Liver (tissue), 9 donors: ENCODE measurements around the gene SKIC2. TPM values are rescaled to one million over a fixed set of nuclear protein-coding genes. Genes with fewer than 3 reads are reported as not detected.
"Not testable (repeated sequence)": the region's sequence is repeated elsewhere in the genome, so short reads cannot be mapped to it uniquely, and the experiment has no call there.

ENCODE experiments used
- DNase-seq: peaks from one replicate; pipeline ENCODE4 v3.0.0-alpha.2; 2017; ENCODE audit warnings: low spot score
- H3K27ac ChIP-seq, 2 donors: one replicate each; pipeline ENCODE4 v1.7.0; 2013; ENCODE audit warnings: inconsistent platforms in 2 of 2, low read length in 2 of 2, control low read depth in 1 of 2, low read depth in 1 of 2, mild to moderate bottlenecking in 1 of 2
- H3K27me3 ChIP-seq, 4 donors: one replicate each; pipeline versions ENCODE4 v1.6.1 to v1.7.0; 2013; ENCODE audit warnings: low read length in 3 of 4, inconsistent platforms in 1 of 4, mild to moderate bottlenecking in 1 of 4, moderate library complexity in 1 of 4; ENCODE audit not compliant: control insufficient read depth in 4 of 4, insufficient read depth in 4 of 4
- H3K36me3 ChIP-seq, 4 donors: one replicate each; pipeline versions ENCODE4 v1.6.1 to v1.7.0; 2013; ENCODE audit warnings: low read length in 3 of 4, mild to moderate bottlenecking in 3 of 4, low read depth in 1 of 4, moderate library complexity in 1 of 4; ENCODE audit not compliant: control insufficient read depth in 4 of 4, insufficient read depth in 3 of 4
- H3K4me1 ChIP-seq, 4 donors: one replicate each; pipeline versions ENCODE4 v1.6.1 to v1.7.0; 2013; ENCODE audit warnings: low read length in 3 of 4, mild to moderate bottlenecking in 3 of 4, moderate library complexity in 1 of 4; ENCODE audit not compliant: control insufficient read depth in 4 of 4, insufficient read depth in 4 of 4
- H3K4me3 ChIP-seq, 3 donors: one replicate each; pipeline versions ENCODE4 v1.6.1 to v1.7.0; 2013; ENCODE audit warnings: low read length in 3 of 3, control low read depth in 1 of 3, low read depth in 1 of 3, mild to moderate bottlenecking in 1 of 3
- H3K9ac ChIP-seq, 2 donors: one replicate each; pipeline ENCODE4 v1.7.0; 2013; ENCODE audit warnings: low read length in 2 of 2, mild to moderate bottlenecking in 2 of 2, moderate library complexity in 2 of 2, control low read depth in 1 of 2, low read depth in 1 of 2
- H3K9me3 ChIP-seq, 4 donors: one replicate each; pipeline versions ENCODE4 v1.6.1 to v1.7.0; 2013; ENCODE audit warnings: low read length in 3 of 4; ENCODE audit not compliant: control insufficient read depth in 4 of 4
- HNF4A ChIP-seq, 2 donors: conservative IDR thresholded peaks; 2 replicates each; pipeline ENCODE4 v1.6.1; 2016; ENCODE audit warnings: antibody characterized with exemption in 2 of 2, mild to moderate bottlenecking in 2 of 2
- HNF4G ChIP-seq: IDR thresholded peaks from 2 replicates; pipeline ENCODE4 v1.6.1; 2016; ENCODE audit warnings: antibody characterized with exemption
- RXRA ChIP-seq, 2 donors: IDR thresholded peaks; 2 replicates each; pipeline ENCODE4 v1.6.1; 2017 to 2018; ENCODE audit warnings: antibody characterized with exemption in 2 of 2, mild to moderate bottlenecking in 1 of 2
- SP1 ChIP-seq: IDR thresholded peaks from 2 replicates; pipeline ENCODE4 v1.6.1; 2018; ENCODE audit warnings: antibody characterized with exemption, mild to moderate bottlenecking
- WGBS: extraction: QIAGEN DNeasy Blood & Tissue Kit; methylation state at CpG from one replicate; pipeline ENCODE4 v1.1.7; 2013; 5-methylcytosine and 5-hydroxymethylcytosine counted together
- polyA plus RNA-seq, 2 donors: library from polyadenylated mRNA; stranded (reverse) in 1 of 2; unstranded in 1 of 2; fragments of 200-250 nt in 1 of 2; fragments of >200 nt in 1 of 2; fragmentation: Nextera tagmentation in 1 of 2; extraction: Ambion mirVana in 1 of 2; gene quantifications; one replicate each; pipeline versions ENCODE4 v1.2.1 to v1.2.3, GENCODE V29; 2013 to 2015
- total RNA-seq, 2 donors: library from RNA; depleted of rRNA; stranded (reverse); fragments of >200 nt; gene quantifications; one replicate each; pipeline ENCODE4 v1.2.3, GENCODE V29; 2014
- donor health status: healthy.
- donor health status: healthy.
- donor health status: healthy.
- donor health status: healthy.
- donor health status: healthy.

Gene SKIC2
- total and polyA plus RNA-seq, 4 donors: 26.7 to 57.6 (median 34.5) TPM

GRCh38 chr6:31996385-31996784 lies 37.4 kb downstream of the SKIC2 start:
- H3K9ac ChIP-seq, H3K4me3 ChIP-seq, H3K27ac ChIP-seq, H3K36me3 ChIP-seq, H3K27me3 ChIP-seq, H3K4me1 ChIP-seq, H3K9me3 ChIP-seq, DNase-seq: not testable (repeated sequence)
- 71% methylated on average over 6 of the region's 6 CpGs for WGBS

- H3K9me3 ChIP-seq, H3K4me1 ChIP-seq, H3K27me3 ChIP-seq, H3K36me3 ChIP-seq, H3K9ac ChIP-seq, DNase-seq, H3K27ac ChIP-seq, H3K4me3 ChIP-seq: not testable (repeated sequence)
- no CpG with 5 or more reads among the region's 15 CpGs for WGBS
These were observed 43.7 kb downstream of the SKIC2 start for GRCh38 chr6:32002546-32003268.

- DNase-seq, H3K36me3 ChIP-seq, H3K9ac ChIP-seq, H3K4me3 ChIP-seq, H3K4me1 ChIP-seq, H3K9me3 ChIP-seq, H3K27me3 ChIP-seq, H3K27ac ChIP-seq: not testable (repeated sequence)
- WGBS: no CpG with 5 or more reads among the region's 7 CpGs
These were observed 44.3 kb downstream of the SKIC2 start for GRCh38 chr6:32003301-32003700.

- not testable (repeated sequence) for H3K9me3 ChIP-seq, H3K27me3 ChIP-seq, H3K4me1 ChIP-seq, H3K9ac ChIP-seq, H3K36me3 ChIP-seq, DNase-seq, H3K4me3 ChIP-seq
- 79% methylated on average over 4 of the region's 4 CpGs for WGBS
- peak overlapping the region; percentile 18 to 20 for H3K27ac ChIP-seq
- peak; percentile 71 for TF ChIP-seq HNF4G
- TF ChIP-seq HNF4A (conservative IDR thresholded peaks at IDR 0.05): peak; percentile 67 to 79
- TF ChIP-seq SP1: peak; percentile 42
- peak; percentile 14 to 24 for TF ChIP-seq RXRA (IDR thresholded peaks at IDR 0.05)
These were observed 45.4 kb downstream of the SKIC2 start for GRCh38 chr6:32004393-32004792.

GRCh38 chr6:32004864-32005537 lies 46.0 kb downstream of the SKIC2 start:
- WGBS: 37% methylated on average over 9 of the region's 13 CpGs
- H3K27ac ChIP-seq: peak overlapping the region; percentile 18 to 20
- not testable (repeated sequence) for H3K9ac ChIP-seq, H3K4me1 ChIP-seq, H3K36me3 ChIP-seq, H3K9me3 ChIP-seq, DNase-seq, H3K4me3 ChIP-seq, H3K27me3 ChIP-seq

GRCh38 chr6:32005538-32005880 lies 46.5 kb downstream of the SKIC2 start:
- not testable (repeated sequence) for H3K9ac ChIP-seq, DNase-seq, H3K27me3 ChIP-seq, H3K4me3 ChIP-seq, H3K4me1 ChIP-seq, H3K27ac ChIP-seq, H3K36me3 ChIP-seq, H3K9me3 ChIP-seq
- 69% methylated on average over 8 of the region's 9 CpGs for WGBS

GRCh38 chr6:32005991-32006529 lies 47.1 kb downstream of the SKIC2 start:
- peak overlapping the region in 1 of 2 donors; percentile 12 for H3K27ac ChIP-seq
- not testable (repeated sequence) for DNase-seq, H3K4me1 ChIP-seq, H3K27me3 ChIP-seq, H3K9me3 ChIP-seq, H3K4me3 ChIP-seq, H3K36me3 ChIP-seq, H3K9ac ChIP-seq
- 68% methylated on average over 8 of the region's 8 CpGs for whole genome bisulfite sequencing

- WGBS: 95% methylated on average over 12 of the region's 12 CpGs
- H3K36me3 ChIP-seq, H3K27ac ChIP-seq, H3K4me3 ChIP-seq, DNase-seq, H3K9ac ChIP-seq, H3K27me3 ChIP-seq, H3K4me1 ChIP-seq, H3K9me3 ChIP-seq: not testable (repeated sequence)
These were observed 48.1 kb downstream of the SKIC2 start for GRCh38 chr6:32007086-32007485.
